ENCODE measurements around the gene CYP3A5.
"Not testable (repeated sequence)": the region's sequence is repeated elsewhere in the genome, so short reads cannot be mapped to it uniquely, and the experiment has no call there.

The CYP3A5 gene

GRCh38 chr7:99642027-99642426 lies 37.8 kb downstream of the CYP3A5 start:
- DNase-seq (ENCODE audit: low spot score) = no peak

GRCh38 chr7:99639267-99639666 lies 40.5 kb downstream of the CYP3A5 start:
- DNase-seq (ENCODE audit: low spot score) = no peak

DNA sequence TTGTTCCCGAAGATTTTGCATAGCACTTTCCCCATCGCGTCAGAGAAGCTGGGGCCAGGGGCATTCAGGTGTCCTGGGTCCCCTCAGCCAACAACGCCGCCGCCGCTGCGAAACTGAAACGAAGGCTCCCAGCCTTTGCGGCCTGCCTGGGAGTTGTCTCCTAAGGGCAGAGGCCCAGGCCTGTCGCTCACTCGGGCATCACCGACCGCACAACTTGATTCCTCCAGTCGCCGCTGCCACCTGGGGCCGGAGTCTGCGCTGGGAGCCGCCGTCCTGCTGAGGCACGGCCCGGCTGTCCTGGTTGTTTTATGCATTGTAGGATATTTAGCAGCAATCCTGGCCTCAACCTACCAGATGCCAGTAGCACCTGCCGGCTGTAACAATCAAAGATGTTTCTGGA lies 41.1 kb downstream of the CYP3A5 start:
- DNase-seq (ENCODE audit: low spot score) = no peak

- not testable (repeated sequence) for DNase-seq (ENCODE audit: low spot score)
Observed at GRCh38 chr7:99637414-99637813, 42.4 kb downstream of the CYP3A5 start.

DNA sequence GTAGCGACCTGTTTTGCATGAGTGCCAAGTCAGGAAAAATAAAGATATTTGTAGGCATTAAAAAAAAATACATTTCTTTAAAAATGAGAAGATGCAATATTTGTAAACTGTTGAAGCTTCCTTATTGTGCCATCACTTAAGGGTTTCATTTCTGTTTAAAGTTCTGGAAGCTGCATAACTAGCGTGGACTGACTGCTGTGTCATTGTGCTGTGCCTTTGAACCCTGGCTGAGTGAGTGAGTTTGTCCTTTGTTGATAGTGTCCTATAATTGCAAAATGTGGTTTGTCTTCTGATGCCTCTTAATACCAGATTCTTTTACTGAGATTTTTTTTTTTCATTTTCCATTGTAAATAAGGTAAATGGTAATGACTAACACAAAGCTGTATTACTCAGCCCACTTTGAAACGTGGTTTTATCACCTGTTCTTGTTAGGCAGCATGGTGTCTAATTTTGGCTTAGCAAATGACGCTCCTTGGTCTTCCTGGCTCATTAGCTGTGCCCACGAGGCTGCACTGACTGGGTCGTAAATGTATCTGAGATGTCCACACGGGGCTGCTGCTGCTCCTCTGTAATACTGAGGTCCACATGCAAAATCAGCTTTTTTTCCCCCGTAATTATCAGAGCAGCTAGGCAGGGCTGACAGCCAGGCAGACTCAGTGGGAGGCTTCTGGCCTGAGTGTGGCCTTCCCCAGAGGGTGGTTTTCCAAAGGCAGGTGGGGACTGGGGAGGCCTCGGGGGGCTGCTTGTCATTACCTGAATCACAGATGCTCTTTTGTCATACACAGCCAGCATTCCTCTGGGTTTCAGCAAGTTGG lies 48.3 kb downstream of the CYP3A5 start:
- peak; percentile 60 for DNase-seq (ENCODE audit: low spot score)

DNA sequence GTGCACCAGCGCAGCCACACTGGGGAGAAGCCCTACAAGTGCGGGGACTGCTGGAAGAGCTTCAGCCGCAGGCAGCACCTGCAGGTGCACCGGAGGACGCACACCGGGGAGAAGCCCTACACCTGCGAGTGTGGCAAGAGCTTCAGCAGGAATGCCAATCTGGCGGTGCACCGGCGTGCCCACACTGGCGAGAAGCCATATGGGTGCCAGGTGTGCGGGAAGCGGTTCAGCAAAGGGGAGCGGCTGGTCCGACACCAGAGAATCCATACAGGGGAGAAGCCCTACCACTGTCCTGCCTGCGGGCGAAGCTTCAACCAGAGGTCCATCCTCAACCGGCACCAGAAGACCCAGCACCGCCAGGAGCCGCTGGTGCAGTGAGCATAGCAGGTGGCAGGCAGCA lies 50.2 kb downstream of the CYP3A5 start:
- DNase-seq (ENCODE audit: low spot score) = no peak

DNA sequence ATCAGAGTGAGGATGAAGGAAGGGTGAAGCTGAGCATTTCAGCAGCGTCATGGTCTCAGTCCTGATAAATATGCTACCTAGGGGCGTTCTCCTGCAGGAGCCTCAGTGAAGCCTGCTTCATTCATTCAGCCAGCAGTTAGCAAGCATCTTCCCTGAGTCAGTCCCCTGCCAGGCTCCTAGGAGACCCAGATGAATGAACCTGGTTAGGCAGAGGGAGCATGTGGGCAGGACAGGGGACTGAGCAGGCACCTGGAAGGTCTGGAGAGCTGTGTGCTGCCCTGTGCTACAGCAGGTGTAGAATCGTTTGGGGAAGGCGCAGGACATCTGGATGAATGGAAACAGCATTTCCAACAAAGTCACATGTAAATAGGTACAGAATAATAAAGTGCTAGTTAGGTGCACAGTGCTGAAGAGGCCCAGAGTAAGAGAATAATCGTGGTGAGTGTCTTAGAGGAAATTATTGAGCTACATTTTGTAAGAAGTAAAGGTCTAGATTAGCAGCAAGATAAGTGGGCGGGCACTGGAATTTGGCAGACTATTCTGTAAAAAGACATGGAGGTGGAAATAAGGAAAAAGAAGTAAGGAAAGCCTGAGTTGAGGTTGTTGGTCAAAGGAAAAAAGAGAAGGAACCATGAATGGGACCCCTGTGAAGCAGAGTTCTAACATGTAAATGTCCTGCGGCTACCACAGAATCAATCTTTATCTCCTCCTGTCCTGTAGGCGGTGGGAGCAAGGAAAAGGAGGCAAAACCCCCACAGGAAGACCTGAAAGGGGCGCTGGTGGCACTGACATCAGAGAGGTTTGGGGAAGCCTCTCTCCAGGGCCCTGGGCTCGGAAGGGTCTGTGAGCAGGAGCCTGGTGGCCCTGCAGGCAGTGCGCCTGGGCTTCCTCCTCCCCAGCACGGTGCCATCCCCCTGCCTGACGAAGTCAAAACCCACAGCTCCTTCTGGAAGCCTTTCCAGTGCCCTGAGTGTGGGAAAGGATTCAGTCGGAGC lies 51.0 kb downstream of the CYP3A5 start:
- DNase-seq (ENCODE audit: low spot score) = no peak

GRCh38 chr7:99627513-99627912 lies 52.3 kb downstream of the CYP3A5 start:
- DNase-seq (ENCODE audit: low spot score) = no peak

- no peak for DNase-seq (ENCODE audit: low spot score)
Observed at GRCh38 chr7:99626661-99627060, 53.1 kb downstream of the CYP3A5 start.

GRCh38 chr7:99625961-99626360 lies 53.8 kb downstream of the CYP3A5 start:
- DNase-seq (ENCODE audit: low spot score) = no peak

DNA sequence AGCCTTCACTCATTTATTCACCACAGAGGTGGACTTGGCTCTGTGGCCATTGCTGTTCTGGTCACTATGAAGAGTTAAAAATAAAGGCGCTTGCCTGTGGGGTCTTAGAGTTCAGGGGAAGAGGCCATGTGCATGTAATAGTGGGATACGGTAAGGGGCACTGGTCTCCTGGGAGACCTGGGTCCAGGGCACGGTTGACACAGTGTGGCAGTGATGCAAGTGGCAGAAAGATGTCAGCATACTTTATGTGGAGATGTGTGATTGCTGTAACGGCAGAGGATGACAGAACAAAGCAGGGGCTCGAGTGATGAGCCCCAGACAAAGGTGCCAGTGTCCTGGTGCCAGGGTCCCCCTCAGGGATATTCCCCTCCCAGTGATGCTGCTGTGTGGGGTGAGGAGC lies 54.5 kb downstream of the CYP3A5 start:
- no peak for DNase-seq (ENCODE audit: low spot score)

- DNase-seq (ENCODE audit: low spot score) = no peak
Observed at GRCh38 chr7:99624484-99624883, 55.3 kb downstream of the CYP3A5 start.

DNA sequence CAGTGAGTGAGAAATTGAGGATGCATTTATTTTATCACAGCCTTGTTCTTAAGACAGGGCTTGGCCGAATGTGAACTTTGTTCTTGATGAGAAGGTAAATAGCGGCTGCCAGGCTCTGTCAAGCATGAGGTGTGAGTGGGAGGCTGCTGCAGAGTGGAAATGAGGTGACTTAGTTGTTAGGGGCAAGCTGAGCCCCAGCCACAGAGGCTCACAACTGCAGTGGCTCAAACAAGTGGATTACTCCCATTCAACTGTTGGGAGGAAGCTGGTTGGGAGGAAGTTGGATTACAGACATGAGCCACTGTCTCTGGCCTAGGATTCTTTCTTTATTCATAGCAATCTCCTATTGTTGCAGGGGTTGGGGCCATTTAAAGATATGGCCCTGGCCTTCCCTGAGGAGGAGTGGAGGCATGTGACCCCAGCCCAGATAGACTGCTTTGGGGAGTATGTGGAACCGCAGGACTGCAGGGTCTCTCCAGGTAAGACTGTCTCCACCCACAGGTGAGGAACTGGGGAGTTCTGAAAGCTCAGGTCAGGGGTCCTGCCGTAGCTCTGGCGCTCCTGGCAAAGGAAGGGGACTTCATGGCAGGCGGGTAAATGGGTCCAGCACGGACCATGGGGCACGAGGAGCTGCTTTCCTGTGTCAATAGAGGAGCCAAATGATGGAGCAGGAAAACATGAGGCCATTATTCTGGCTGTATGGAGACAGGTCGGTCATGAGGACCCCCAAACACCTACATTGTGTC lies 55.9 kb downstream of the CYP3A5 start:
- DNase-seq (ENCODE audit: low spot score) = no peak

DNA sequence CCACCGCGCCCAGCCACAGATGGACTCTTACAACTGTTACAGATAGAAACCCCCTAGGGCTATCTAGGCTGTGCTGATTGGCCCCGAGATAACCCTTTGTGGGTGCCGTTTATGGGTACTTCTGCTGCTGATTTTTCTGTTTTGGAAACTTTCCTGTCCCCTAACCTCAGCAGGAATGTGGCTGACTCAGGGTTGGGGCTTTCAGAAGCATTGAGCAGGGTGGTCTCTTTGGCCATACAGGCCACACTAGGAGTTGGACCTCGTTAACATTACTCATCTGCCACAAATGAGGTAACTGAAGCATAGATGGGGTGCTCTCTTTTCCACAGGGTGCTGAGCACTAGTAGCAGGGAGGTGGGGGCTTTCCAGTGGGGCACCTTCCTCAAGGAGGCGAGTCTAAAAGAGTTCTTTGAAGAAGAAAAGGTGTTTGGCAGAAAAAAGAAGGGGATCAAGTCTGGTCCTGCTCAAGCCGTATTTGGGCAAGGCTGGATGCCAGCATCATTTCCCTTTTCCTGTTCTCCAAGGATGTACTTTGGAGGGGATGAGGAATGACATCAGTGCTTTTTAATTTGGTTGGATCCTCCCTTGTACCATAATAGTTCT lies 56.6 kb downstream of the CYP3A5 start:
- DNase-seq (ENCODE audit: low spot score) = no peak

DNA sequence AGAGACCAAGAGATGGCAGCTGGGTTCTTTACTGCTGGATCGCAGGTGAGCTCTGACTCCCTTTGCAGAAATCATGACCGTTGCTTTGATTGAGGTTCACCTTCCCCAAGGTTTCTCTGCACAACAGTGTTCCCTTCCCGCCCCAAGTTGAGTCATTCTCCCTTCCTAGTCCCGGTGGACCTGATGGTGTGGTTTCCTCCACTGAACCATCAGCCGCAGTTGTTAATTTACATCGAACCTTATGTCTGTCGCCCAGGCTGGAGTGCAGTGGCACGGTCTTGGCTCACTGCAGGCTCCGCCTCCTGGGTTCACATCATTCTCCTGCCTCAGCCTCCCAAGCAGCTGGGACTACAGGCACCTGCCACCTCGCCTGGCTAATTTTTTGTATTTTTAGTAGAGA lies 57.2 kb downstream of the CYP3A5 start:
- no peak for DNase-seq (ENCODE audit: low spot score)

DNA sequence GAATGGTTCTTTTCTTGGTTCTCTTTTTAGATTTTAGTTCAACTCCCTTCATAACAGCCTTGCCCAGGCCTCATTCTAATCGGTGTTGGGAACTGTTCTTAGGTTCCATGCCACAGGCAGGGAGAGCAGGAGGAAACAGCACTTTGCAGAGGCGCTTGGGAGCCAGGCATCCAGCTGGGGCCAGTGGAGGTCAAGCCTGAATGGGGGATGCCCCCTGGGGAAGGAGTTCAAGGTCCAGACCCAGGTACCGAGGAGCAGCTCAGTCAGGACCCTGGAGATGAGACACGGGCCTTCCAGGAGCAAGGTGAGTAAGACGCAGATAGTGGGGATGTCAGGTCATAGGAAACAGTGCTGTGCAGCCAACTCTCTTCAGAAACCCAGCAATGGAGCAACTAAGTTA lies 58.5 kb downstream of the CYP3A5 start:
- no peak for DNase-seq (ENCODE audit: low spot score)

GRCh38 chr7:99619571-99620130 lies 60.1 kb downstream of the CYP3A5 start:
- DNase-seq (ENCODE audit: low spot score) = no peak

GRCh38 chr7:99618726-99619125 lies 61.1 kb downstream of the CYP3A5 start:
- no peak for DNase-seq (ENCODE audit: low spot score)

GRCh38 chr7:99617192-99617781 lies 62.5 kb downstream of the CYP3A5 start:
- DNase-seq (ENCODE audit: low spot score) = no peak

DNA sequence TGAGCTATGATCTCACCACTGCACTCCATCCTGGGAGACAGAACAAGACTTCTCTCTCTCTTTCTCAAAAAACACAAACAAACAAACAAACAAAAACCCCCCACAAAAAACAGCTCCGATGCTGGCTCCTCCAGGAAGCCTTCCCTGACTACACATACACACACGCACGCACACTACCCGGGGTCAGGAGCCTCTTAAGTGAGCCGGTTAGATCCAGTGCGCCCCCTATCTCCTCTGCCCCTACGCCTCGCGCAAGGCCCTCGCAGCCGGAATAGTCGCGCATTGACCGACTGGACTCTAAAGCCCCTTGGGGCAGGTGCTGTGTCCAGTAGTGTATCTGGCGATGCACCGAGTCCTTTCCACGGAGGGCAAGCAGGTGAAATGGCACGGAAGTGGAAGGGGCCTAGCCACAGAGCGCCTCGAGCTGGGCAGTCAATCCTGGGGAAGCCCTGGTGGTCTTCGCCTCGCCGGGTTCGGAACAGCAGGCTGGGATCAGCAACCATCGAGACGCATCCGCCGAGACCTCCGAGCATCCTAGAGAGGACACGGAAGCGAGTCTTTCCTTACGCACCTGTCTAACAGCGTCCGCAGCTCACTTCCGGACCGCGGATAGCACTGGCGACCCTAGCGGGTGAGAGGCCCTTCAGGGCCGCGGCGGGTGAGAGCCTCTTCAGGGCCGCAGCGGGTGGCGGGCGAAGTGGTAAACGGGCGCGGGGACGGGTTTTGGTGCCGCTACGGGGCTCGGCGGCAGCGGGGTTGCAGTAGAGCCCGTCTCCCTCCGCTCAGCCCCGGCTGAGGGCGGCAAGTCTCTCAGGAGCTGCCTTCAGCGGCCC lies 63.2 kb downstream of the CYP3A5 start, which contains the start of gene ZSCAN25:
Gene ZSCAN25, plus strand, starts transcription at position 588 of the 833 bp plus-strand sequence. CDS start 2,661 bp downstream, outside the sequence.
- peak; percentile 98 for DNase-seq (ENCODE audit: low spot score)

Data from SW480 (cell line).